WI38 (cell line): ENCODE data around the gene MDFIC.

Experiments
- H3K4me3 ChIP-seq: 2 replicates; pipeline ENCODE4 v1.5.1; 2011; ENCODE audit warnings: low read depth, mild to moderate bottlenecking, control low read depth, low read length
- CTCF ChIP-seq: IDR thresholded peaks from 2 replicates; pipeline ENCODE4 v1.5.1; 2012; ENCODE audit warnings: low read depth, mild to moderate bottlenecking, control low read depth, low read length

MDFIC gene

GRCh38 chr7:115059321-115059720 is 137.4 kb downstream of the MDFIC start:
- TF ChIP-seq CTCF = no peak
- H3K4me3 ChIP-seq = no peak overlapping the region

GRCh38 chr7:115060095-115060870 is 138.4 kb downstream of the MDFIC start:
- no peak for TF ChIP-seq CTCF
- no peak overlapping the region for H3K4me3 ChIP-seq

GRCh38 chr7:115066050-115066449 is 144.2 kb downstream of the MDFIC start:
- H3K4me3 ChIP-seq = no peak overlapping the region
- no peak for TF ChIP-seq CTCF

DNA sequence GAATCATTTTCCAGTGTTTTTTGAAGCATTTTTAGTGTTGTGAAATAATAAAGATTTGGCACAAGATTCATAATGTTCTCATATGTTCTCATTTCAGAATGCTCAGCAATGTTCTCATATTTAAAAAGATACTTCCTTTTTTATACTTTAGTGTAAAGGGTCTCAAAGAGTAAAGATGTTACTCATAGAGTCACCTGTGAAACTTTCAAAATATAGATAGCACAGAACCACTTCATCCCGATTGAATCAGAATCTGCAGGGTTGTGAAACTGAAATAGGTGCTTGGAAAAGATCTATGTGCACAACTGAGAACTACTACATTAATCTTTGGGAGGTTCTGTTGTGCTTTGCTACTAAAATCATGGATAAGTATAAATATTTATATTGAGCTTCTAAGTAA is 144.7 kb downstream of the MDFIC start:
- no peak overlapping the region for H3K4me3 ChIP-seq
- TF ChIP-seq CTCF = no peak

DNA sequence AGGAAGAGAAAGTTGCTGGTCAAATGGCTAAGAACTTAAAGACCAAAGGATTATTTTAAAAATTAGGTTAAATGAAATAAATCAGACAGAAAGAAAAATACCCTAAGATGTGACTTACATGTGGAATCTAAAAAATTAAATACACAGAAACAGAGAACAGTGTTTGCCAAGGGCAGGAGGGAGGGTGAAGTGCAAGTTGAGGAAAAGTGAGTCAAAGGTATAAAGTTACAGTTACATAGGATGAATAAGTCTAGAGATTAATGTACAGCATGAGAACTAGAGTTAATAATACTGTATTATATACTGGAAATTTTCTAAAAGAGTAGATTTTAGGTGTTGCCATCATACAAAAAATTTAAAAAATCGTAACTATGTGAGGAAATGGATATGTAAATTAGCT is 146.3 kb downstream of the MDFIC start:
- H3K4me3 ChIP-seq = no peak overlapping the region
- TF ChIP-seq CTCF = no peak
